GM19193 (cell line): ENCODE results near the gene CBLN3.

Experiments used
- POLR2A ChIP-seq: IDR thresholded peaks from 4 replicates; pipeline ENCODE4 v1.6.1; 2011; ENCODE audit not compliant: insufficient read depth, insufficient read length; ENCODE audit errors: extremely low read depth

The CBLN3 gene

DNA sequence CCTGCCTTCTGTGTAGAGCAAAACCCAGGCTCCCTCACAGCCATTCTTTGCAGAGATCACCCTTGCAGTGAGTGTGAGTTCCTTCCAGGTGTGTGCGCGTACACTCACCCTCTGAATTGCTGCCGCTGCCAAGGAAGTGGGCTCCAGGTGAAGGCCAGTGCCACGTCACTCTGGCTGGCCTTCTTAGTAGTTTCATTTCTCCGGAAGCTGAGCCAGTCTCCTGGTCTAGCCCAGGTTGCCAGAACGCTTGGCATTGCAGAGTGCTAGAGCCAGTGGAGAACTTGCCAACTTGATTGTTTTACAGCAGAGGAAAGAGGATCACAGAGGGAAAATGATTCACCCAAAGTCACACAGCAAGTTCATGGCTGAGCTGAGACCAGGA lies 11.0 kb downstream of the CBLN3 start:
- no peak for TF ChIP-seq POLR2A

DNA sequence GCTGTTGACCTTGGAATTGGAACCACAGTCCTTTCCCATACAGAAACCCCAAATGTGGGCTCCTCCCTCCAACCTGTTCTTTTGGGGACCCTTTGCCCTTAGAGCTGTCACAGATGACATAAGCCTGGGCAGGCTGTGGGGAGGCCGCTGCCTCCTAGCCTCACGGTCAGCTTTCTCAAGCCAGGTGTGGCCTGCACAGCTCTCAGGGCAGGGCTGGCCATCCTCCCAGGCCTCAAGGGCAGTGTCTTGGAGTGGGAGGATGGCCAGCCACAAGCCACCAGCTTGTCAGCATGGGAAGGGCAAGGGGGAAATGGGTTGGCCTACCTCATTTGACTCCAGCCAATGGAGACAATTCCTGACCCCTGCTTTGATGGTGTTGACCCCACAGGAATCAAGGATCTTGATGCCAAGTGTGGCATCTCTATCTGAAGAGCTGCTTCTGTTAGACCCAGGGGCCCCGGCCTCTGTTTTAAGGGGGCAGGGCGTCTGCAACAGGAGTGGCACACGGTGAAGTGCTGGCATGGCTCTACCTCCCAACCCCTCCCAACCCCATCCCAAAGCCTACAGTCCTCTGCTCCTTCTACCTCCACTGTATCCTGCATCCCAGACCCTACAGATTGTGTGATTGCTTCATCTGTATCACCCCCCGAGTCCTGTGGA lies 11.5 kb downstream of the CBLN3 start:
- no peak for TF ChIP-seq POLR2A

DNA sequence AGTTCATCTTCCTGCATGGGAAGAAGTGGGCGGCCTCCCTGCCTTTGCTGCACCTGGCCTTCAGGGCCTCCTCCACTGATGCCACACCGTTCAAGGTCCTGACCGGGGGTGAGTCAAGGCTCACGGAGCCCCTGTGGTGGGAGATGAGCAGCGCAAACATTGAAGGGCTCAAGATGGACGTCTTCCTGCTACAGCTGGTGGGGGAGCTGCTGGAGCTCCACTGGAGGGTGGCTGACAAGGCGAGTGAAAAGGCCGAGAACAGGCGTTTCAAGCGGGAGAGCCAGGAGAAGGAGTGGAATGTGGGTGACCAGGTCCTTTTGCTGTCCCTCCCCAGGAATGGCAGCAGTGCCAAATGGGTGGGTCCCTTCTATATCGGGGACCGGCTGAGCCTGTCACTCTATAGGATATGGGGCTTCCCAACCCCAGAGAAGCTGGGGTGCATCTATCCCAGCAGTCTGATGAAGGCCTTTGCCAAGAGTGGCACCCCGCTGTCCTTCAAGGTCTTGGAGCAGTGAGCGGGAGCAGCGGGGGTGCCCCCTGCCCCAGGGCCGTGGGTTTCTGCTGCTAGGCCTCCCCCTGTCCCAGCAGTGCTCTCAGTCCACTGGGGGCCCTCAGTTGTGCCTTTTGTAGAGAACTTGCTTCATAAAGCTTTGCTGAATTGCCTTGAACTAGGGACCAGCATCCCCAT lies 12.4 kb downstream of the CBLN3 start:
- TF ChIP-seq POLR2A = no peak

DNA sequence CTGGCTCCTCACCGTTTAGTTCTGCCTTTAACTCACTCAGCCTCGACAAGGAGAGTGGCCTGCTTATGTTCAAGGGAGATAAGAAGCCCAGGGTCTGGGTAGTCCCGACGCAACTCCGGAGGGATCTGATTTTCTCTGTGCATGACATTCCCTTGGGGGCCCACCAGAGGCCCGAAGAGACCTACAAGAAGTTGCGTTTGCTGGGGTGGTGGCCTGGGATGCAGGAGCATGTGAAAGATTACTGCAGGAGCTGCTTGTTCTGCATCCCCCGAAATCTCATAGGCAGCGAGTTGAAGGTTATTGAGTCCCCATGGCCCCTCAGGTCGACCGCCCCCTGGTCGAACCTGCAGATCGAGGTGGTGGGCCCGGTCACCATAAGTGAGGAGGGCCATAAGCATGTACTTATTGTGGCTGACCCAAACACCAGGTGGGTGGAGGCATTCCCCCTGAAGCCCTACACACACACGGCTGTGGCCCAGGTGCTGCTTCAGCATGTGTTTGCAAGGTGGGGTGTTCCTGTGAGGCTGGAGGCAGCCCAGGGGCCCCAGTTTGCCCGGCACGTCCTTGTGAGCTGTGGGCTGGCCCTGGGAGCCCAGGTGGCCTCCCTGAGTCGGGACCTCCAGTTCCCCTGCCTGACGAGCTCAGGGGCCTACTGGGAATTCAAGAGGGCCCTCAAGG lies 13.1 kb downstream of the CBLN3 start:
- no peak for TF ChIP-seq POLR2A

DNA sequence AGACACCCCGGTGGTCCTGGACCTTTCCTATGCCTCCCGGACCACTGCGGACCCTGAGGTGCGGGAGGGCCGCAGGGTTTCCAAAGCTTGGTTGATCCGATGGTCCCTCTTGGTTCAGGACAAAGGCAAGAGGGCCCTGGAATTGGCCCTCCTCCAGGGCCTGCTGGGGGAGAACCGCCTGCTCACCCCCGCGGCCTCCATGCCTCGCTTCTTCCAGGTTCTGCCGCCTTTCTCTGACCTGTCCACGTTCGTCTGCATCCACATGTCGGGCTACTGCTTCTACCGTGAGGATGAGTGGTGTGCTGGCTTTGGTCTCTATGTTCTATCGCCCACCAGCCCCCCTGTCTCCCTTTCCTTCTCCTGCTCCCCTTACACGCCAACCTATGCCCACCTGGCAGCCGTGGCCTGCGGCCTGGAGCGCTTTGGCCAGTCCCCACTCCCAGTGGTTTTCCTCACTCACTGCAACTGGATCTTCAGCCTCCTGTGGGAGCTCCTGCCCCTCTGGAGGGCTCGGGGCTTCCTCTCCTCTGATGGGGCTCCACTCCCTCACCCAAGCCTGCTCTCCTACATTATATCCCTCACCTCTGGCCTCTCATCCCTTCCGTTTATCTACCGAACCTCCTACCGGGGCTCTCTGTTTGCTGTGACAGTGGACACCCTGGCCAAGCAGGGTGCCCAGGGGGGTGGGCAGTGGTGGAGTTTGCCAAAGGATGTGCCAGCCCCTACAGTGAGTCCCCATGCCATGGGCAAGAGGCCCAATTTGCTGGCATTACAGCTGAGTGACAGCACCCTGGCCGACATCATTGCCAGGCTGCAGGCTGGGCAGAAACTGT lies 13.8 kb downstream of the CBLN3 start:
- no peak for TF ChIP-seq POLR2A

DNA sequence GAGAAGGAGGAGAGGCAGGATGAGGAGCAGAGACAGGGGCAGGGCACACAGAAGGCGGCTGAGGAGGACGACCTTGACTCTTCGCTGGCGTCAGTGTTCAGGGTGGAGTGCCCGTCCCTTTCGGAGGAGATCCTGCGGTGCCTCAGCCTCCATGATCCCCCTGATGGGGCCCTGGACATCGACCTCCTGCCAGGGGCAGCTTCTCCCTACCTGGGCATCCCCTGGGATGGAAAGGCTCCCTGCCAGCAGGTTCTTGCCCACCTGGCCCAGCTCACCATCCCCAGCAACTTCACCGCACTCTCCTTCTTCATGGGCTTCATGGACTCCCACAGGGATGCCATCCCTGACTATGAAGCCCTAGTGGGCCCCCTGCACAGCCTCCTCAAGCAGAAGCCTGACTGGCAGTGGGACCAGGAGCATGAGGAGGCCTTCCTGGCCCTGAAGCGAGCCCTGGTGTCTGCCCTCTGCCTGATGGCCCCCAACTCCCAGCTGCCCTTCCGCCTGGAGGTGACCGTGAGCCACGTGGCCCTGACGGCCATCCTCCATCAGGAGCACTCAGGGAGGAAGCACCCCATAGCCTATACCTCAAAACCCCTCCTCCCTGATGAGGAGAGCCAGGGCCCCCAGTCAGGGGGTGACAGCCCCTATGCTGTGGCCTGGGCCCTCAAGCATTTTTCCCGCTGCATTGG lies 14.6 kb downstream of the CBLN3 start:
- TF ChIP-seq POLR2A = no peak

DNA sequence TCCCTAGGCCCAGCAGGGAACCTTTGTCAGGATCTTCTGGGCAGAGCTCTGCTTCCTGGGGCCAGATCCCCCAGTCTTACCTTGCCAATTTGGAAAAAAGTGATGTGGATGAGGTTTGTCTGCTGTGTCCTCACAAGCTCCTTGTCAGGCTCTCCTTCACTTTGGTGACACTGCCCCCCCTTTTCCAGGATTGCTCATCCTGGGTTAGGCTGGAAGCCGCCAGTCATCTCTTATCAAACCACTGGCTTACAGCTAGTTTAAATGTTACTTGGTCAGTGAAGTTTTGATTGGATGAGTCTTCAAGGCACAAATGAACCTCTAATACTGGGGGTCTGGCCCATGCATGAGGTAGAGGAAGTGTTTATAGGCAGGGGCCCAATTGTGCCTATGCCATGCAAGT lies 15.4 kb downstream of the CBLN3 start:
- no peak for TF ChIP-seq POLR2A

DNA sequence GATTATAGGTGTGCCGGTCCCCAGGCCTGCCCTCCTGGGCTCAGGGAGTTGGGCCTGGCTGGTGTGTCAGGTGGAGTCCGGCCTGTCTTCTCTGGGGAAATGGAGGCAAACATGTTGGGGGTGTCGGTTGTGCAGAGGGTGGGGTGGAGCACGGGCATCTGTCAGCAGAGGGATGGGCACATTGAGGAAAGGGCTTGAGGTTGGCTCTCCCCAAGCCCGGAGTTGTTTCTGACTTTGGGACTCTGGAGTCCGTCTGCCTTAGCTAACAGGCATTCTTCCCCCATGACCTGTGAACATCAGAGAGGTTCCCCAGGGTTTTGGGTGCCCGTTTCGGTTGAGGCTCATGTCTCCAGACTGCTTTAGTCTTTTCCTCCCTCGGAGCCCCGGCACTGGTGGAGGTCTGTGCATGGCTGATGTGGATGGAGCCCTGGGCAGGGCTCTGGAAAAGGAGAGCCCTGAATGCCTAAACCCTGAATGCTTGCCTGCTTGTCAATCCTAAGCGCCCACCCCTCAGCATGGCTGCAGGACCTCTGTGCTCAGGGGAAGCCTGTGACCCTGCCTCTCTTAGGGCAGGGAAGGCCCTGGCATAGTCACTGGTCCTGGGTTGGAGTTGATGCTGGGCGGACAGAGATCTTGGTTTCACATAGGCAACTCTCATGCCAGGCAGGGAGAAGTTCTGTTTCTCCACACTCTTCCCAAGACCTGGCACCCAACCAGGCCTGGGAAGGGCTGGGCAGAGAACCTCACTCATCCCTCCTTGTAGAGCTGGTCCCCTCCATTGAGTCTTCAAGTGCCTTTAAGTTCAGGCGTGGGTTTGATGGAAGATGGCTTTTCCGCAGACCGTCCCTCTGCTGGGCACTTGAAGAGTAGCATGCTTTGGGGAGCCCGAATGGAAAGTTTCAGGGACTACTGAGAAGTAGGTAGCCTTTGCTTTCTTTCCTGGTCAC lies 17.8 kb downstream of the CBLN3 start:
- TF ChIP-seq POLR2A = no peak

DNA sequence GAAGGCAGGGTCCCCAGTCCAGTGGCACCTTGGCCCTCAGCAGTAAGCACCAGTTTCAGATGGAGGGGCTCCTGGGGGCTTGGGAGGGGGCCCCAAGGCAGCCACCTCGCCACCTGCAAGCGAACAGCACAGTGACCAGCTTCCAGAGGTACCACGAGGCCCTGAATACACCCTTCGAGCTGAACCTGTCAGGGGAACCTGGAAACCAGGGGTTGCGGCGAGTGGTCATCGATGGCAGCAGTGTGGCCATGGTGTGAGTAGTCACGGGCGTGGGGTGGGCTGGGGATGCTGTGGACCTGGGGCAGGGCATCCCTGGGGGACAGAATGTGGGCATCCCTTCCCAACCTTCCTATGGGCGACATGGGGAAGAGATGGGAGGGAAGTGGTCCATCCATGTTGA lies 19.5 kb downstream of the CBLN3 start:
- no peak for TF ChIP-seq POLR2A

DNA sequence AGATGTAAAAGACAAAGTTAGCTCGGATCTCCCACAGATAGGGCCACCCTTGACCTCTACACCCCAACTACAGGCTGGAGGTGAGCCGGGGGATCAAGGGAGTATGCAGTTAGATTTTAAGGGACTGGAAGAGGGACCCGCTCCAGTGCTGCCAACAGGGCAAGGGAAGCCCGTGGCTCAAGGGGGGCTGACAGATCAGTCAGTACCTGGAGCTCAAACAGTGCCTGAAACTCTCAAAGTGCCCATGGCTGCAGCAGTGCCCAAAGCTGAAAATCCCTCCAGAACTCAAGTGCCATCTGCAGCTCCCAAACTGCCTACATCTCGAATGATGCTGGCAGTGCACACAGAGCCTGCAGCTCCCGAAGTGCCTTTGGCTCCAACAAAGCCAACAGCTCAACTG lies 20.3 kb downstream of the CBLN3 start:
- TF ChIP-seq POLR2A = no peak

DNA sequence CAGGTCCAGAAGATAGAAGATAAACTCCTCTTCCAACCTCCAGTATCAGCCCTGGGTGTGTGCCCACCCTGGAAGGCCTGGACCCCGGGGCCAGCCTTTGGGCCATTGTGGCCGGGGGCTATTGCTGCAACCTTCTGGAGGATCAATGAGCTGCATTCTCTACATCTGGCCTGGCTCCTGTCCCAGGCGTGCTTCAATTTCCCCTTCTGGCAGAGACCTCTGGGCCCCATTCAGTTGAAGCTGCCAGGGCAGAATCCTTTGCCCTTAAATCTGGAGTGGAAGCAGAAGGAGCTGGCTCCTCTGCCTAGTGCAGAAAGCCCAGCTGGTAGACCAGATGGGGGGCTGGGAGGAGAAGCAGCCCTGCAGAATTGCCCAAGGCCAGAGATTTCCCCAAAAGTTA lies 20.7 kb downstream of the CBLN3 start:
- TF ChIP-seq POLR2A = no peak

DNA sequence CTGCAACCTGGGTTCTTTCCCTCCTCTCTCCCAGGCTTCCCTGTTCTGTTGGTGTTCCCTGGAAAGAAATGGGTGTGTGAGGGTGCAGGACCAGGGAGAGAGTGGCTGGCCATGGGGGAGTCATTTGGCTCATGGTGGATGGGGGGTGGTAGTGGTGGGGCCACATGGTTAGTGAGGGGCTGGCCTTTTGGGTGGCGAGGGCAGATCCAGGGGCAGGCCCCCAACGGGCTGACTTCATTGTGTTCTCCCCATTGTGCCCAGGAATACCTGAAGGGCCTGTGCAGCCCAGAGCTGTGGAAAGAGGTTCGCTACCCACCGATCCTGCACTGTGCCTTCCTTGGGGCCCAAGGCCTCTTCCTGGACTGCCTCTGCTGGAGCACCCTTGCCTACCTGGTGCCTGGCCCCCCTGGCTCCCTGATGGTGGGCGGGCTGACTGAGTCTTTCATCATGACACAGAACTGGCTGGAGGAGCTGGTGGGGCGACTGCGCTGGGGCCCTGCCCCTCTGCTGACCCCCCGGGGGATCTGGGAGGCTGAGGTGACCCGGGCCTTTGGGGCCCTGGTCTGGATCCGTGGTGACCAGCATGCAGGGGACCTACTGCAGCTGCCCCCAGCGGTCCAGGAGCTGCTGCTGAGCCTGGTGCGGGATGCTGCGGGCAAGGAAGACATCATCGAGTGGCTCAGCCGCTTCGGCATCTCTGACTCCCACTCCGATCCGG lies 21.7 kb downstream of the CBLN3 start:
- TF ChIP-seq POLR2A = no peak

DNA sequence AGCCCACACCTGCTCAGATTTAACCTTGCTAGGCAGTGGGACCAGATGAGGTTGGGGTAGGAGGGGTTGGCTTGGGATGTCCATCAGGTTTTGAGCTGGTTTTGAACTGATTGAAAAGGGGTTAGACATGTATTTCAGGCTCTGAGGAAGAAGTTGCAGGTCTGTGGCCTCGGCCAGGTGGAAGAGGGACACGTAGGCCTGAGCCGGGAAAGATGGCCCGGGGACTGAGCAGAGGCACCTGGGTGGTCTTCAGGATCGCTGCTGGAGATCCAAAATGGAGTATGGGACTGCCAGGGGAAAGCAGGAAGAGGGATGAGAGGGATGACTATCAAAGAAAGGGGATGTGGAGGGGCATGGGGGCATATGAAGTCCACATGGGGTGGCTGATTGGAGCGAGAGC lies 23.1 kb downstream of the CBLN3 start:
- TF ChIP-seq POLR2A = no peak
